HG02852 (cell line): ENCODE results near the gene CCL22.
"Not testable (repeated sequence)": the region's sequence is repeated elsewhere in the genome, so short reads cannot be mapped to it uniquely, and the experiment has no call there.

ENCODE experiments used
- ATAC-seq: cut with Tn5 transposase; IDR thresholded peaks from one replicate; pipeline ENCODE4 v1.9.1; 2021; ENCODE audit warnings: mild to moderate bottlenecking, moderate library complexity; ENCODE audit not compliant: unreplicated experiment

CCL22 gene, protein sequence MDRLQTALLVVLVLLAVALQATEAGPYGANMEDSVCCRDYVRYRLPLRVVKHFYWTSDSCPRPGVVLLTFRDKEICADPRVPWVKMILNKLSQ

DNA sequence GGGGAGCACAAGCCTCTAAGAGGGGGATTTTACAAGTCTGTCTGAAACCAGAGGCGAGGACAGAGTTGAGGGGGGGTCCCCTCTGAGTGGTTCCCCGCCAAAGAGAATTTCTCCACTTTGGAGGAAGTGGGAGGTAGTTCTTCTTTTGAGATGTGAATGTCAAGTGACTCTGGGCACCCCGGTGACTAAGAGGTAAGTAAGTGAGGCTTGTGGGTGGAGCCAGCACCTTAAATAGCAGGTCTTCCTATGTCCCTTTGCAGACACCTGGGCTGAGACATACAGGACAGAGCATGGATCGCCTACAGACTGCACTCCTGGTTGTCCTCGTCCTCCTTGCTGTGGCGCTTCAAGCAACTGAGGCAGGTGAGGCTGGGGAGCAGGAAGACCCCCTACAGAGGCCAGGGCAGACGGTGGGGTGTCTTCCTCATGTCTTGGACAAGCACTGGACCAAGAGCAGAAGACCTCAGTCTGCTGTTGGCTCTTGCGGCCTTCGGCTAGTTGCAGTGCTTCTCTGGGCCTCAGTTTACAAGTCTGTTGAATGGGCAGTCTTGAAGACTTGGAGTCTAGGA is at the start of gene CCL22:
TSS of gene CCL22 (plus strand) at position 257 of the 569 bp plus-strand sequence. CDS start at position 291, 34 bp downstream.
- peak; percentile 48 for ATAC-seq

DNA sequence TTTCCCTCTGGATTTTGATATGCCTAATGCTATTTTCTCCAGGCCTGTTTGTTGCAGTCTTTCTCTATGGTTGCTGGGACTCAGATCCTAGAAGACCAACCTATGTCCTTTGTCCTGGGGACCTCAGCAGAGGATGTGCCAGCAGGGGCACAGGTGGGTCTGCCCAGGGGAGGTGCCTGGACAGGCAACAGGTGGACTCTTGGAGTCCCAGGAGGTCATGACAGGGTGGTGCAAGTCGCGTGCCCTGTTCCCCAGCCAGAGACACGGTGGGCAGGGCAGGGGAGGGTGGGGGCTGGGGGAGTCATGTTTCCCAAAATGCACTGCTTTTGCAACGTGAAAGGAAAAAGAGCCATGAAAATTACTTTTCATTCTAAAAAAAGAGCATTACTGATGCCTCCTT is 47.8 kb upstream of the CCL22 start:
- ATAC-seq: no peak

DNA sequence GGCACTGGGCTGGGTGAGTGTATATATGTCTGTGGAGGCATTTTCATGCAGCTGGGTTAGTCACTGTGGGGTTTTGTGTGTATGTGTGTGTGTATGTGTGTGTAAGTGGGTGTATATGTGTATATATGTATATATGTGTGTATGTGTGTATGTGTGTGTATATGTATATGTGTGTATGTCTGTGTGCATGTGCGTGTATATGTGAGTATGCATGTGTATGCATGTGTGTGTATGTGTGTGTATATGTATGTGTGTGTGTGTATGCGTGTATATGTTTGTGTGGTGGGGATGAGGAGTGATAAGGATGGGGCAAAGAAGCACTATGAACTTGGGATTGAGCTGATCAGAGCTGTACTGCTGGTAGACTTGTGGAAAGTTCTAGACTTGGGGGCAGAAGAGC is 45.1 kb upstream of the CCL22 start:
- ATAC-seq: no peak

DNA sequence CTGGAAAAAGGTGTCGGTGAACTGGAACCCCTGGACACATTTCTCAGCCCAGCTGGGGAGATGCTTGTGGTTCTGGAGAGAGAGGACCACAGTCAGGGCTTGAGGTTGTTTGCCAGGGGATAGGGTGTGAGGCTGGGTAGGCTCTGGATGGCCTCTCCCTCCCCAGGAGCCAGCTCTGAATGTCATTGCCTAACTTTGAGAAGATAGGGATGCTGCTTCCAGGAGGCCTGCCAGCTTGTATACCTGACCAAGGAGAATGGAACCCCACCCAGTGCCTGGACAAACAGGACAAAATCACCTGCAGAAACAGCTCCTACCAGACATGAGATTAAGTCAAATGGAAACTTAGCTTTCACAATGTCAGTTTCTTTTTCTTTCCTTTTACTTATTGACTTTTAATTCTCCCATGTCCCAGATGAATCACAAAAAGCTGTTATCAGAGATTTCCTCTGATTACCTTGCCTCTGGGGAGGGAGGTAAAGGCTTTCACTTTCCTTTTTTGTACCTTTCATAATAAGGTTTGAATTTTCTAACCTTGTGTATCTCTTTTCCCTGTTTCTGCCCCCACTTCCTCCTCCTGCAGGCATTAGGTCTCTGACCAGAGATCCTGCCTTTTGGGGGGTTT is 44.3 kb upstream of the CCL22 start:
- ATAC-seq: no peak

DNA sequence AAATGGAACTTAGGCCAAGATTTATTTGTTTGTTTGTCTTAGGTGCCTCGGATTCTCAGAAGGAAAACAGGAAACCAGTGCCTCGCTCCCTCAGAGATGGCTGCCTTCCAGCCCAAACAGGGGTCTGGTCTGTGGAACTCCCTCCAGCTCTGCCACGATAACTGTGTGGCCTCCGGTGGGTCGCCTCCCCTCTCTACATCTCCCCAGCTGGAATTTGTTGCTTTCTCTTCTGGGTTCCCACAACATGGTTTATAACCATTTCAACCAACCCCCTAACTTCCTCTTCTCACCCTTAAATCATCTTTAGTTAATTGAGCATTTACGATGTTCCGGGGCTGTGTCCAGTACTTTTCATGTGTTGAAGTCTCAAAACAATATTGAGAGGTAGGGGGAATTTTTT is 43.2 kb upstream of the CCL22 start:
- no peak for ATAC-seq

DNA sequence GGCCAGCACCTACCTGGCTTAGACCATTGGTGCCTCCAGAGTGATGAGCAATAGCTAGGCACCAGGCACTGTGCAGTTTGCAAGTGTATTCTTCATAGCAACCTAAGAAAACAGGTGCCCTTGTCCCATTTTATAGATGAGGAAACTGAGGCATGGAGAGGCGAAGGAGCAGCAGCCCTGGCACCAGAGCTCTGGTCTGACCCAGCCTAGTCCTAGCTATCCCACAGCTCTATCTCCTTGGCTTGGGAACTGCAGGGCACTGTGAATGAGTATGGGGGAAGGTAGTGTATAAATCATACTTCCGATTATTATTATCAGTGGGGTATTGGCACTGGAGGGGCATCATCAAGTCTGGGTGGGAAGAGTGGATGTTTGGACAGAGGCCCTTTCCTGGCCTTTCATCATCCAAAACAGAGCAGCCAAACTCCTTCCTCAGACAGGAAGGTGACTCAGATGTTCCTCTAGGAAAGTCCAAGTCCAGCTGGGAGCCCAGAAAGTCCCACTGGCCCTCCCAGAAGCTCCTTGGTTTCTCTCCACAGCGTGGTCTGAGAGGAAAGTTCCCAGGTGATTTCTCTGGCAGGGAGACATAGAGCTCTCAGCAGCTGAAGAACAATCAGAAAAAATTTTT is 42.1 kb upstream of the CCL22 start:
- ATAC-seq: no peak

DNA sequence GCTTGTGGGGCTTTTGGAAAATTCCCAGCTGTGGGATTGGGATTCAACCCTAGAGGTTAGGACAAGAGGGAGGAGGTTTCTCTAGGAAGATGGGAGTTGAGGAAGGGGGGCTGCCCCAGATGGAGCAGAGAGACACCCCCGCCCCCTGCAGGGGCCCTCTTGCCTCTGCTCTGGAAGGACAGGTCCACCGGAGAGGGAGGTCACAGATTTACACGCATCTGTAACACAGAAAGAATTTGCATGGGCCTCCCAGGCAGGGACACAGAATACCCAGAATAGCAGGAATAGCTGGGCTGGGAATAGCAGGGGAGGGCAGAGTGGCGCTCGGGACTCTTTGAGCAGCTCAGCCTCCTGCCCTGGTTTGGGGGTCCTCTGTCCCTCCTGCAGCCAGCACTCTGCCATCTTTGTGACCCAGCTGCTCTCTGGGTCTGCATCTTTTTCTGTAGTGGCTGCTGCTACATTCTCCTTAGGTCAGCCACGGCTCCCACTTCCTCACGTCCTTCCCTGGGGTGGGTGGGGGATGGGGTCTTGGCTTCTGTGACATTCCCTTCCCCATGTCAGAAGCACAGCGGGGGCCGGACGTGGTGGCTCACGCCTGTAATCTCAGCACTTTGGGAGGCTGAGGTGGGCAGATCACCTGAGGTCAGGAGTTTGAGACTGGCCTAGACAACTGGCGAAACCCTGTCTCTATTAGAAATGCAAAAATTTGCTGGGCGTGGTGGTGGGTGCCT is 40.2 kb upstream of the CCL22 start:
- no peak for ATAC-seq

DNA sequence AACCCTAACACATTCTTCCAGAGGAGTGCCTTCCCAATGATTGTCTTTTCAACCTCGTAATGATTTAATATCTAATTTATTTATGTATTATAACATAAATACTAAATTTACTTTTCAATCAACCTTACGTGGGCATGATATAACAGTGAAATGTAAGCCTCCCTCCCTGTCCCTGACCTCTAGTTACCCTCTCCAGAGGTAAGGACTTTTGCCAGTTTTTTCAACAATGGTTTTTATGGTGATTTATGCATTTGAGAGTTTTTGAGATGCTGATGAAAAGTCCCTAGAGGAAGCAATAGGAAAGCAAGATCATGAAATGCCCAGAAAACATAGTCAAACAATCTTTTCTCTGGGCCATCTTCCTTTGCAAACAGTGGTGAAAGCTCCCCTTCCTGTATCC is 38.9 kb upstream of the CCL22 start:
- ATAC-seq: no peak

DNA sequence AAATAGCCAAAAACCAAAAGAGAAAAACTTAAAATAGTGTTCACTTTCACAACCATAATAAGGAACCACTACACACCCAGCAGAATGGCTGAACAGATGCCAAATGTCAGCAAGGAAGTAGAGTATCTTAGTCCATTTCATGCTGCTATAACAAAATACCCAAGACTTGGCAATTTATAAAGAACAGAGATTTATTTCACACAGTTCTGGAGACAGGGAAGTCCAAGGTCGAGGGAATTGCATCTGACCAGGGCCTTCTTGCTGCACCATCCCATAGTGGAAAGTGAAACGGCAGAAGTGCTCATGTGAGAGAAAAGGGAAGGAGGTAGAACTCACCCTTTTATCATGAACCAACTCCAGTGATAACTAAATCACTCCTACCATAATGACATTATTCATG is 33.8 kb upstream of the CCL22 start:
- ATAC-seq: no peak

DNA sequence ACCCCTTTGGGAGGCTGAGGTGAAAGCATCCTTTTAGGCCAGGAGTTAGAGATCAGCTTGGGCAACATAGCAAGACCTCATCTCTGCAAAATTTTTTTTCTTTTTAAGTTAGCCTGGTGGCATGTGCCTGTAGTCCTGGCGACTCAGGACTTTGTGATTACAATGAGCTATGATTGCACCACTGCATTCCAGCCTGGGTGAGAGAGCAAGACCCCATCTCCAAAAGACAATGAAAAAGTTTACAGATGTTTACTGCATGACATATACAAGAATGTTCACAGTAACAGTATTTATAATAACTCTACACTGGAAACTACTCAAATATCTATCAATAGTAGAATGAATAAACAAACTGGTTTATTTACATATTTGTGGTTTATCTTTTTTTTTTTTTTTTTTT is 33.1 kb upstream of the CCL22 start:
- ATAC-seq: no peak

DNA sequence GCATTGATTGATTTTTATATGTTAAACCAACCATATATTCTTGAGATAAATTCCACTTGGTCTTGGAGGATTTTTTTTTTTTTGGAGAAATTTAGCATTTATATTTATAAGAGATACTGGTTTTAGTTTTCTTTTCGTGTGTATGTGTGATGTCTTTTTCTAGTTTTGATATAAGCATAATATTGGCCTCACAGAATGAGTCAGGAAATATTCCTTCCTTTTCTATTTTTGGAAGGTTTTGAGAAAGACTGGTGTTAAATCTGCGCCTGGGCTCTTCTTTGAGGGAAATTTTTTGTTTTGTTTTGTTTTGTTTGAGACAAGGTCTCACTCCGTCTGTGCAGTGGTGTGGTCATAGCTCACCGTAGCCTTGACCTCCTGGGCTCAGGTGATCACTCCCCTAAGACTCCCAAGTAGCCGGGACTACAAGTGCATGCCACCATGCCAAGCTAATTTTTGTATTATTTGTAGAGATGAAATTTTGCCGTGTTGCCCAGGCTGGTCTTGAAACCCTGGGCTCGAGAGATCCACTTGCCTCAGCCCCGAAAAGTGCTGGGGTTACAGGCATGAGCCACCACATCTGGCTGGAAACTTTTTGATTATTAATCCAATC is 28.8 kb upstream of the CCL22 start:
- ATAC-seq: no peak

DNA sequence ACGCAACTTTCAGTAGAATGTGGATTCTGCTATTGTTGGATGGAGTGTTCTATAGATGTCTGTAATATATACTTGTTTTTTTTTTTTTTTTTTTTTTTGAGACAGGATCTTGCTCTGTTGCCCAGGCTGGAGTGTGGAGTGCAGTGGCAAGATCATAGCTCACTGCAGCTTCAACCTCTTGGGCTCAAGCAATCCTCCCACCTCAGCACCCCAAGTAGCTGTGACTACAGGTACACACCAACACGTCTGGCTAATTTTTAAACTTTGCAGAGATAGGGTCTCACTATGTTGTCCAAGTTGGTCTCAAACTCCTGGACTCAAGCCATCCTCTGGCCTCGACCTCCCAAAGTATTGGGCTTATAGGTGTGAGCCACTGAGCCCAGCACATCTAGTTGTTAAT is 27.2 kb upstream of the CCL22 start:
- no peak for ATAC-seq

DNA sequence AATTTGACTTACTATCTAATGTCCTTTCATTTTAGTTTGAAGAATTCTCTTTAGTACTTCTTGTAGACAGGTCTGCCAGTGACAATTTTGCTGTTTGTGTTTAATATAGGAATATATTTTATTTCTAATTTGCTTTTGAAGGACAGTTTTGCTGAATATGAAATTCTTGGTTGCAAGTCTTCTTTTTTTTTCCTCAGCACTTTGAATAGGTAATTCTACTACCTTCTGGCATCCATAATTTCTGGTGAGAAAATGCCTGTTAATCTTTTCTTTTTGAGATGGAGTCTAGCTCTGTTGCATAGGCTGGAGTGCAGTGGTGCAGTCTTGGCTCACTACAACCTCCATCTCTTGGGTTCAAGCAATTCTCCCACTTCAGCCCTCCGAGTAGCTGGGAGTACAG is 25.2 kb upstream of the CCL22 start:
- ATAC-seq: no peak

DNA sequence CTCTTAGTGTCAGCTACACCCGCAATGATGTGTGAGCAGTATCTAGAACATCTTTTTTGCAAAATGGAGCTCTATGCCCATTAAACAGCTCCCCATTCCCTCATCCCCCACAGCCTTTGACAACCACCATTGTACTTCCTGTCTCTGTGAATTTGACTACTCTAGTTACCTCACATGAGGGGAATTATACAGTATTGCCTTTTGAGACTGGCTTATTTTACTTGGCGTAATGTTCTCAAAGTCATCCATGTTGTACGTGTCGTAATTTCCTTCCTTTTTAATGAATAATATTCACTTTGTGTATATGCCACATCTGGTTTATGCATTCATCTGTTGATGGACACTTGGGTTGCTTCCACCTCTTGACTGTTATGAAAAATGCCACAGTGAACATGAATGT is 23.2 kb upstream of the CCL22 start:
- no peak for ATAC-seq

DNA sequence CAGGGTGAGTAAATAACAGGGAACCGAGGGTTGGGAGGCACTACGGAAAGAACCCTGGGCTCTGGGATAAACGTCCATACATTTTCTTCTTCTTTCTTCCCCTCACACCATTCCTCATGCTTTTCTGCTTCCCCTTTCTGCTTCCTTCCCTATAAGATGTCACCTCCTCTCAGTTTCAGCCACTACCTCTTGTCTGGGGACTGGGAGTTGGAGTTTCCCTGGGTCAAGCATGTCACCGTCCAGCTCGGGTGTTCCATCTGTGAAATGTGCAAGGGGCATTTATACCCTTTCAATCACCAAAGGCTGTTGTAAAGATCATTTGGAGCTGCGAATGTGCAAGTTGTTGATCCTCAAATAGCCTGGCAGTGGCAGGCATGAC is 17.5 kb upstream of the CCL22 start:
- ATAC-seq: no peak

DNA sequence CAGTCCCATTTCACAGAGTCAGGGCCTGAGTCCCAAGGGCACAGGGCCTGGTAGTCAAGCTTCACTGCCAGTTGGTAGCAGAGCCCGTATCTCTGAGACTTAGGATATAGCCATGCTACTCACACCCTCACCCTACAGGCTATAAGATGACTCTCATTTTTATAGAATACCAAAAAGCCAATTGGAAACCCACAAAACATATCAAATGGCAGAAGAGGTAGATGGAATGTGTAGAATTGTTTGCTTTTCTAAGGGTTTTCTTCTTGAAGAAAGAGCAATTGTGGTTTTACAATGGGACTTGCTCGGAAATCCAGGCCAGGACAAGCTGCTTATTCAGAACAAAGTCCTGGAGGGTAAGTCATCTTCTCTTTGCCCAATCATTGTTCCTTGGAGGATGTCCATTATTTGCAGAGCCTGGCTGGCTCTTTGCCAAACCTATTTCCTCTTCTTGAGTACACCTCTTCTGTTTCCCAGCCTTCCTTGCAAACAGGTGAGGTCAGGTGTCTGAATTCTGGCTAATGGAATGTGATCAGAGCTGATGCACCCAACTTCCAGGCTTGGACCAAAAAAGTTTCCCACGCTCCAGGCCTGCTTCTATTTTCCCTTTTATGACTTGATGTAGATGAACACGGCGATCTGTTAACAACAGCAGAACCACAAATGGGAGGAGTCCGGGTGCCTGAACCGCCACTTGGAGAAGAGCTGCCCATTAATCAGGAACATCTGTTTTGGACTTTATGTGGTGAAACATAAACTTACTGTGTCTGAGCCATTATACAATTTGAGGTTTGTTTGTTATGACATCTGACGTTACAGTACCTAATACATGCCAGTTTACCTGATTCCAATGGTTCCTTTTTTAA is 16.9 kb upstream of the CCL22 start:
- ATAC-seq: no peak

DNA sequence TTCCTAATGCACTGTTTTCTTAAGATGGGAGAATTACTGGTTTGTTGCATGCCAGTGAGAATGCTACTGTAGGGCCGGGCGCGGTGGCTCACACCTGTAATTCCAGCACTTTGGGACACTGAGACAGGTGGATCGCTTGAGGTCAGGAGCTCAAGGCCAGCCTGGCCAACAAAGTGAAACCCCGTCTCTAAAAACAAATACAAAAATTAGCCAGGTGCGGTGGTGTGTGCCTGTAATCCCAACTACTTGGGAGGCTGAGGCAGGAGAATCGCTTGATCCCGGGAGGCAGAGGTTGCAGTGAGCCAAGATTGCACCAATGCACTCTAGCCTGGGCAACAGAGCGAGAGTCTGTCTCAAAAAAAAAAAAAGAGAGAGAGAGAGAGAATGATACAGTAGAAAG is 16.0 kb upstream of the CCL22 start:
- ATAC-seq: not testable (repeated sequence)

DNA sequence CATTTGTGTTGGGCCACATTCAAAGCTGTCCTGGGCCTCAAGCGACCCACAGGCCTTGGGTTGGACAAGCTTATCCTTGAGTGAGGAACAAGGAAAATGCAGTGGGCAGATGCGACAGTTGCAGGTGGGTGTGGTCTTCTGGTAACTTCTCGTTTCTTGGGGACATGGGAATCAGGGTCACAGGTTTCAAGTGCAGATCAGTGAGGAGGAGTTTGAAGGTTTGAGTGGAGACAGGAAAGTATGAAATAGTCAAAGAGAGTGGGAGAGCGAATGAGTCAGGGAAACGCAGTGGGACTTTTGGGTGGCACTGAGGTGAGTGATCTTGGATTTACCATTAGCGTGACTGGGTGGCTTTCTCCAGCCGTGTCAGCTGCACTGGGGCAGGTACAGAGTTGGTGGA is 15.4 kb upstream of the CCL22 start:
- no peak for ATAC-seq

DNA sequence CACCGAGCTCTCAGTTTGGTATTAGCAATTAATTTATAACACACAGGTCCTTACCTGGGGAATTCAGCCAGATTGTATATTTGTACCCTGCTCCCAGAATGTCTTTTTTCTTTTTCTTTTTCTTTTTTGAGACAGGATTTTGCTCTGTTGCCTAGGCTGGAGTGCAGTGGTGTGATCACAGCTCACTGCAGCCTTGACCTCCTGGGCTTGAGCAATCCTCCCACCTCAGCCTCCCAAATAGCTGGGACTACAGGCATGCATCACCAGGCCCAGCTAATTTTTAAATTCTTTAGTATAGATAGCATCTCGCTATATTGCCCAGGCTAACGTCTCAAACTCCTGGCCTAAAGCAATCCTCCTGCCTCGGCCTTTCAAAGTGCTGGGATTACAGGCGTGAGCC is 14.5 kb upstream of the CCL22 start:
- ATAC-seq: not testable (repeated sequence)

DNA sequence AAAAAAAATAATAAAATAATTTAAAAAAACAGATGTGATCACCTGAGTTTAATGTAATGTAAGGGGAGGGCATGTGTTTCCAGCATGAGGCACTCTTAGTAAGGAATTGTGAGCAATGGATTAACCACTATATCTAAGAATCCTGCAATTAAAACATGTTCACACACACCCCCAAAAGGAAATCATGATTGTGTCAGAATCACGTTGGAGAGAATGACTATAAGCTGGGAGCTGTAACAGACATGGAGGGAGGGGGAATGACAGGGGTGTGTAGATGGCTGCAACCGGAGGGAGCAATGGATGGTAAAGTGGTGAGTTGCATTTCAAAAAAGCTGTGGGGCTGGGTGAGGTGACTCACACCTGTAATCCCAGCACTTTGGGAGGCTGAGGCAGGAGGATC is 13.6 kb upstream of the CCL22 start:
- ATAC-seq: no peak
